Measurements from ENCODE around the gene CAPRIN2.

Gene CAPRIN2

GRCh38 chr12:30725739-30726138, 29.0 kb downstream of the CAPRIN2 start:
- DNase-seq (ENCODE audit: low read depth): peak; percentile 56
- H3K4me3 ChIP-seq (ENCODE audit: control insufficient read depth, low read depth, low read length): no peak overlapping the region
- peak; percentile 10 for TF ChIP-seq CTCF (IDR thresholded peaks at IDR 0.05; ENCODE audit: control insufficient read depth, insufficient read depth, low read depth, low read length, missing control alignments)

GRCh38 chr12:30719060-30719459, 35.7 kb downstream of the CAPRIN2 start:
- DNase-seq (ENCODE audit: low read depth): peak; percentile 74
- no peak for TF ChIP-seq CTCF (IDR thresholded peaks at IDR 0.05; ENCODE audit: control insufficient read depth, insufficient read depth, low read depth, low read length, missing control alignments)
- no peak overlapping the region for H3K4me3 ChIP-seq (ENCODE audit: control insufficient read depth, low read depth, low read length)

- no peak for TF ChIP-seq CTCF (IDR thresholded peaks at IDR 0.05; ENCODE audit: control insufficient read depth, insufficient read depth, low read depth, low read length, missing control alignments)
- DNase-seq (ENCODE audit: low read depth): no peak
- no peak overlapping the region for H3K4me3 ChIP-seq (ENCODE audit: control insufficient read depth, low read depth, low read length)
Measured at GRCh38 chr12:30707613-30708342, 47.0 kb downstream of the CAPRIN2 start.

GRCh38 chr12:30706476-30706875, 48.3 kb downstream of the CAPRIN2 start:
- no peak overlapping the region for H3K4me3 ChIP-seq (ENCODE audit: control insufficient read depth, low read depth, low read length)
- no peak for TF ChIP-seq CTCF (IDR thresholded peaks at IDR 0.05; ENCODE audit: control insufficient read depth, insufficient read depth, low read depth, low read length, missing control alignments)
- no peak for DNase-seq (ENCODE audit: low read depth)

- no peak overlapping the region for H3K4me3 ChIP-seq (ENCODE audit: control insufficient read depth, low read depth, low read length)
- TF ChIP-seq CTCF (IDR thresholded peaks at IDR 0.05; ENCODE audit: control insufficient read depth, insufficient read depth, low read depth, low read length, missing control alignments): no peak
- DNase-seq (ENCODE audit: low read depth): no peak
Measured at GRCh38 chr12:30701056-30701455, 53.7 kb downstream of the CAPRIN2 start.

- TF ChIP-seq CTCF (IDR thresholded peaks at IDR 0.05; ENCODE audit: control insufficient read depth, insufficient read depth, low read depth, low read length, missing control alignments): no peak
- H3K4me3 ChIP-seq (ENCODE audit: control insufficient read depth, low read depth, low read length): no peak overlapping the region
- no peak for DNase-seq (ENCODE audit: low read depth)
Measured at GRCh38 chr12:30700216-30700900, 54.4 kb downstream of the CAPRIN2 start.

All from AG09309 (cell line).